GM06990 (cell line): ENCODE data around the gene USPL1.
A peak's percentile ranks its signal among the peaks of the same experiment; 100 is the strongest.

ENCODE experiments used
- DNase-seq: peaks from one replicate; pipeline ENCODE4 v3.0.0-alpha.2; 2011; ENCODE audit not compliant: insufficient read length; ENCODE audit errors: extremely low read depth
- H3K27me3 ChIP-seq: replicated peaks from 2 replicates; pipeline ENCODE4 v1.6.0; 2011; ENCODE audit warnings: low read length; ENCODE audit not compliant: control insufficient read depth, insufficient read depth
- H3K36me3 ChIP-seq: 2 replicates; pipeline ENCODE4 v1.5.1; 2011; ENCODE audit warnings: low read length; ENCODE audit not compliant: control insufficient read depth, insufficient read depth
- H3K4me3 ChIP-seq: replicated peaks from 2 replicates; pipeline ENCODE4 v1.5.1; 2011; ENCODE audit warnings: low read depth, mild to moderate bottlenecking, control low read depth, low read length
- CTCF ChIP-seq: IDR thresholded peaks from 2 replicates; pipeline ENCODE4 v1.5.1; 2011; ENCODE audit warnings: low read length, control low read depth, mild to moderate bottlenecking, inconsistent platforms; ENCODE audit not compliant: insufficient read depth, poor library complexity, severe bottlenecking

The USPL1 gene

DNA sequence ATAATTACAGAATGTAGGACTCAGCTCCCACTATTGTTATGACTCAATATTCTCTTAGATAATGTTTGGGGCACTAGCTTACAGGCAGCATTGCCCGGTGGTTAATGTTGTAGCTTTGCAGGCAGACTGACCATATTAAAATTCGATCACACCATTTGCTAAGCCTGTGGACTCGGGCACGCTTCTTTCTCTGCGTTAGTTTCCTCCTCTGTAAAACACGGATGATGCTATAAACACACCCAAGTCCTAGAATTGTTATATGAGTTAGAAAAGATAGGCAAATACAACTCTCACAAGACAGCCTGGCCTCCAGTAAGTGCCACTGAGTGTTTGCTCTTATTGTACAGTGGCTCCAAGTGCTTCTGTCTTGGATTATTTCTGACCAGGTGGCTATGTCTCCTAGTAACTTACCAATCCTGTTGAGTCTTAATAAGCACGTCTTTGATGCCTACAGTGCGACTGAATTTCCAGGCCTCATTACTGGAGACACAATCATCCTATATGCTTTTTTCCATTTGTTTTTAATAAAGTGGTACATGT, 67.7 kb downstream of the USPL1 start:
- H3K27me3 ChIP-seq = no peaks in the 10 kb centered on the region; the same call in 1 of the 2 replicates
- TF ChIP-seq CTCF = no peak
- no peak overlapping the region for H3K4me3 ChIP-seq
- DNase-seq = no peak
- no peaks in the 10 kb centered on the region for H3K36me3 ChIP-seq

- Histone ChIP-seq H3K27me3 (no peaks in the 10 kb centered on the region; the same call in 1 of the 2 replicates), H3K4me3 (no peak overlapping the region), H3K36me3 (no peaks in the 10 kb centered on the region)
- no peak for DNase-seq
- TF ChIP-seq CTCF = no peak
Measured at GRCh38 chr13:30685987-30686386, 68.3 kb downstream of the USPL1 start.

- H3K27me3 ChIP-seq = no peaks in the 10 kb centered on the region; the same call in 1 of the 2 replicates
- no peak for DNase-seq
- TF ChIP-seq CTCF = no peak
- no peak overlapping the region for H3K4me3 ChIP-seq
- H3K36me3 ChIP-seq = no peaks in the 10 kb centered on the region
Measured at GRCh38 chr13:30687601-30688000, 69.9 kb downstream of the USPL1 start.

DNA sequence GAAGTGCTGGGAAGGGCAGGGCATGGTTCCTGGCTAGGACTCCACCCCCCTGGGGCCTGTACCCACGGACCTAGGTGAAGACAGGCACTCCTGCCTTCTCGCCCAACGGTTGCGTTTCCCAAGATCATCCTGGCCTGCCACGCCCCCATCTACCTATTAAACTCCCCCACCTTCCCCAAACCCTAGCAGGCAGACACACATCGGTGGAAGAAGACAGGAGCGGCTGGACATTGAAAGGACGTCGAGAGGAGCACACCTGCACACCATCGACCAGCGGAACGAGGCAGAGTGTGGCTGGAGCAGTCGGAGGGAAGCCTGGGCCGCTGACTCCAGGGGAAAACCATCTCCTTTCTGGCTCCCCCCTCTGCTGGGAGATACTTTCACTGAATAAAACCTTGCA, 72.0 kb downstream of the USPL1 start:
- no peaks in the 10 kb centered on the region for H3K36me3 ChIP-seq
- peaks cover under 1% of the 10 kb centered on the region for H3K27me3 ChIP-seq
- no peak for TF ChIP-seq CTCF
- DNase-seq = no peak
- no peak overlapping the region for H3K4me3 ChIP-seq

- TF ChIP-seq CTCF = no peak
- DNase-seq = peak; percentile 45
- H3K36me3 ChIP-seq = no peaks in the 10 kb centered on the region
- peak overlapping the region; percentile 58 for H3K4me3 ChIP-seq
- H3K27me3 ChIP-seq = peaks cover 2% of the 10 kb centered on the region
Measured at GRCh38 chr13:30690282-30691188, 72.8 kb downstream of the USPL1 start.
